T47D (cell line): Measurements from ENCODE around the gene RXRG.
A peak's percentile ranks its signal among the peaks of the same experiment; 100 is the strongest.

Experiments
- DNase-seq, 2 experiments: peaks; one replicate each; pipeline versions ENCODE4 v3.0.0 to v3.0.0-alpha.2; 2011 to 2012; ENCODE audit warnings: low read depth in 1 of 2, low spot score in 1 of 2
- JUND ChIP-seq: IDR thresholded peaks from 2 replicates; pipeline ENCODE4 v1.6.1; 2012; ENCODE audit warnings: low read depth
- in situ Hi-C: cut with HindIII; loops from 2 replicates; pipeline ENCODE4 v1.10.0; 2016; ENCODE audit warnings: low sequenced_read_pairs, low pct_unique_long_range_greater_than_20kb

Gene RXRG

GRCh38 chr1:165442653-165443052, 2.3 kb downstream of the RXRG start:
- no peak for DNase-seq
- in situ Hi-C loops = no loop called here
- no peak for TF ChIP-seq JUND

- no peak for TF ChIP-seq JUND
- in situ Hi-C loops = no loop called here
- no peak for DNase-seq
These were observed 2.9 kb downstream of the RXRG start for GRCh38 chr1:165442053-165442452.

GRCh38 chr1:165441166-165441880, 3.6 kb downstream of the RXRG start:
- in situ Hi-C loops = no loop called here
- TF ChIP-seq JUND = no peak
- DNase-seq = no peak

GRCh38 chr1:165439330-165439729, 5.6 kb downstream of the RXRG start:
- in situ Hi-C loops = no loop called here
- no peak for DNase-seq
- TF ChIP-seq JUND = no peak

DNA sequence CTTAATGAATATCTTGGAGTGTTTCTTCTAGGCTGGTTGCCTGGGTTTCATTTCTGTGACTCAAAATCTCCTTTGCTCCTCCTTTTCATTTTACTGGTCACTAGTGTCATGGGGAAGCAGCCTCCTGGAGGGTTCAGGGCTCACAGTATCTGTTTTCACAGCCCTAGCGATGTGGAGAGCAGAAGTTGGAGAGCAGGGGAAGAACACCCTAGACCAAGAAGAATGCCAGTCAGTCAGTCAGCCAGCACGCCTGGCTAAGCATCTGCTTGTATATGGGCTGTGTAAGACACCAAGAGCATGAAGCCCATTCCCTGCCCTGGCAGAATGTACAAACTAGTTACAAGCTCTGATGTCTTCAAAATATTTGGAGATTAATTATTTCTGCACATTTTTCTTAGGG, 7.9 kb downstream of the RXRG start:
- no peak for DNase-seq
- TF ChIP-seq JUND = no peak
- in situ Hi-C loops = no loop called here

GRCh38 chr1:165435801-165436200, 9.1 kb downstream of the RXRG start:
- no peak for TF ChIP-seq JUND
- in situ Hi-C loops = no loop called here
- DNase-seq = no peak

DNA sequence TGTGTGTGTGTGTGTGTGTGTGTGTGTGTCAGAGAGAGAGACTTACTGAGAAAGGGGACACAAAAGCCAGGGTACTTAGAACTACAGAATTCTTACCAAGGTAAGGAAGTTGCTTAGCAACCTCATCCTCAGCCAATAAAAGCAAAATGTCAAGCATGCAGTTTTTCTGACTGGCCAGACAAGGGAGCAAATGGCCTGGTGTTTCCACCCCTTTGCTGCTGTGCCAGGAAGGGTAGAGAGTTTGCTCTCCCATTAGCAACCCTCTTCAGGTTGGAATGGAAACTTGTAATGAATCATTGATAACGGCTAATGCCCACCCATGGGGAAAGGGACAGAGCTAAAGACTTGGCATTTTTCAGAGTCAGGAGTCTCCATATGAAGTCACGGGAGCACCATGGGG, 10.6 kb downstream of the RXRG start:
- in situ Hi-C loops = no loop called here
- TF ChIP-seq JUND = no peak
- peak in 1 of 2 experiments; percentile 18 for DNase-seq

- TF ChIP-seq JUND = no peak
- in situ Hi-C loops = no loop called here
- DNase-seq = no peak
These were observed 13.8 kb downstream of the RXRG start for GRCh38 chr1:165431079-165431478.

- DNase-seq = no peak
- in situ Hi-C loops = no loop called here
- TF ChIP-seq JUND = no peak
These were observed 18.2 kb downstream of the RXRG start for GRCh38 chr1:165426745-165427144.

- no peak for TF ChIP-seq JUND
- in situ Hi-C loops = no loop called here
- DNase-seq = no peak
These were observed 19.3 kb downstream of the RXRG start for GRCh38 chr1:165425621-165426020.

GRCh38 chr1:165424454-165425216, 20.3 kb downstream of the RXRG start:
- DNase-seq = no peak
- in situ Hi-C loops = no loop called here
- TF ChIP-seq JUND = no peak

GRCh38 chr1:165423136-165423535, 21.8 kb downstream of the RXRG start:
- DNase-seq = no peak
- no peak for TF ChIP-seq JUND
- in situ Hi-C loops = no loop called here

GRCh38 chr1:165420655-165421054, 24.3 kb downstream of the RXRG start:
- DNase-seq = no peak
- in situ Hi-C loops = no loop called here
- TF ChIP-seq JUND = no peak
